ENCODE results near the gene MBOAT7.

The MBOAT7 gene

DNA sequence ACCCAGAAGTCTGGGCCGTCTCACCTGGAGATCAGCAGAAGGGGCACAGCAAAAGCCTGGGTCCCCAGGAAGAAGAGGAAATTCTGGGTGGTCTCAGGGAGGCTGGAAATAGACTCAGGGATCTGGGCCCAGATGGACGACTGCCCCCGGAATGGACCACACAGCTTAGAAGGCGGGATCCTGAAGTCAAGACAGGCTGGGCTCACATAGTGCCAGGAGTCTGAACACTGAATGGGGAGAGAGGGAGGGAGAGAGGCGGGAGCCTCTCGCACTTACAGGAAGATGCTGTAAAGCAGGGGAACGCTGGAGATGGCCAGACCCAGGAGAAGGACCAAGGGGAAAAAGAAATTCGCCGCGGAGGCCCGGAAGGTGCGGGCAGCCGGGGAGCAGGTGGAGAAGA lies 28.5 kb downstream of the MBOAT7 start:
- no peak for DNase-seq

DNA sequence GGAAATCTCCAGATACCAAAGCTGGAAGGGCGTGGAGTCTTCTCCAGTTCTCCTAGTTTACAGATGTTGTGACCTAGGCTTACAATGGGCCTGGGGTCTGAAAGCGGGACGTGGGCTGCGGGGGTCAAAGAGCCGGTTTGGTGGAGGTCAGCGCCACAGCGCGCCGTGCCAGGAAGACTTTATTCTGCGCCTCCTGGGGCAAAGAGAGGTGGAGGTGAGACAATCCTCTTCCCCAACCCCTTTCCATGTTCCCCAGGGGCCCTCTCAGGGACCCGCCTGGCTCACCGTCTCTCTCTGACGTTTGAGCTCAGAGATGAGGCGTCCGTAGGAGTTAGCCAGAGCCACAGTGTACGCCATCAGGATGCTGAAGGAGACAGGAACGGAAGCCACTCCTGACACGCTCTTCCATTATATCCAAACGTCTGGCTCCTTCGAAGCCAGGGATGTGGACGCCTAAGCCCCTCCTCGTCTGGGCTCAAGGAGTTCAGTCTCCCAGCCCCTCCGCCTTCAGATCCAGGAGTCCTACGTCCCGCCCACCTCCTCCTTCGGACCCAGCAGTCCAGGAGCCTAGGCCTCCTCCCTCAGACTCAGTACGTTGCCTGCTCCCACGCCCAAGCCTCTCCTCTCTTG lies 29.1 kb downstream of the MBOAT7 start:
- peak; percentile 11 for DNase-seq

DNA sequence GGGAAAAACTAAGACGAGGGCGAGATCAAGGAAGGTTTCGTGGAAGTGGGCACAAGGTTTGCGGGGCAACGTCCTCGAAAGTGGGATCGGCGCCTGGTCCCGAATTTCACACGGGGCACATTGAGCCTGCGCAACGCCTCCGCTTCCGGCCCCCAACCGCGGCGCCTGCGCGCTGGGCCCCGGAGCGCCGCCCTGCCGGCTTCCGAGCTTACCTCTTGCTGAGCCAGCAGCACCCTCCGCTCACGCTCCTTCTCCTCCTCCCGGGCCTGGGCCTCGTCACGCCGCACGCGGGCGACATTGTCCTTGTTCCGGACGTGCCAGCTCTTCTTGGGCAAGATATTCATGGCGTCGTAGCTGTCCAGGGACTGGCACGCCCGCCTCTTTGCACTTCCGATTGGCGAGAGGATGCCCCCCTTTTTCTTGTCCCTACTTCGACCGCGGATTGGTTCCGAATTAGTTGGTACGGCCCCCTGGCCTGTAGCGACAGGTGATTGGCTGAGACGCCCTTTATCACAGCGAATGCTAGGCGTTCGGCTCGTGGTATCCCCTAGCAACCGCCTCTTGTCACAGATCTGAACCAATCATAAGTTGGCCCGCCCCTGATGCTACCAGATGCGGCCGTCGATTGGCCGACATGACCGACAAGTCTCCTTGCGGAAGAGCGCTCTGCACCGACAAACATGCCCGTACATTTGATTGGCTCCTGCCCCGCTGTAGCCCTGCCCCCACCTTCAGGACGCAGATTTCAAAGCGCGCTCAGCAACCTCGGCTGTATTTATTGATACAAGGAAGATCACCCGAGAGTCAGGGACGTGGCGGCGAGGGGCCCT lies 29.8 kb downstream of the MBOAT7 start, which contains the start of gene LENG1:
LENG1 (minus strand) TSS at position 370 of the 830 bp plus-strand sequence; CDS start at position 344, 26 bp downstream.
- DNase-seq = peak; percentile 100

DNA sequence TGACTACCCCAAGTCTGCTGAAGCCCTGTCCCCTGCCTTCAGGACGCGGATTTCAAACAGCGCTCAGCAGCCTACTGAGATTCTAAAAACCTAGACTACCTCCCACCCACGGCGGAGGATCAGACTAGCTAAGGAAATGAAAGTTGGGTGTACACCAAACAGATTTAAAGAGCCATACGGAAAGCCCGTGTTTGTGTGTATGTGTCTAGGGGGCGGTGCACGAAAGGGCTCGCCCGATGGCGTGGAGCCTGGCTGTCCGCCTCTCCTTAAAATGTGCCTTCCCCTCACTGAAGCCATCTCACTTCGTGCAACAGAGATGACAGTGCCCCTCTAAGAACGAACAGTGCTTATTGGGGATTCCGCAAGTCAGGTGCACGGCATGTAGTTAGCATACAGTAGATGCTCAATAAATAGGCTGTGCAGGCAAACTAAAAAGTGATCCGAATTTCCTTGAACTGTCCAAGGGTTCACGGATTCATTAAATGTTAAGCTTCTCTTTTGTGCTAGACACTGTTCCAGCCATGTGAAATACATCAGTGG lies 30.5 kb downstream of the MBOAT7 start:
- peak; percentile 46 for DNase-seq

DNA sequence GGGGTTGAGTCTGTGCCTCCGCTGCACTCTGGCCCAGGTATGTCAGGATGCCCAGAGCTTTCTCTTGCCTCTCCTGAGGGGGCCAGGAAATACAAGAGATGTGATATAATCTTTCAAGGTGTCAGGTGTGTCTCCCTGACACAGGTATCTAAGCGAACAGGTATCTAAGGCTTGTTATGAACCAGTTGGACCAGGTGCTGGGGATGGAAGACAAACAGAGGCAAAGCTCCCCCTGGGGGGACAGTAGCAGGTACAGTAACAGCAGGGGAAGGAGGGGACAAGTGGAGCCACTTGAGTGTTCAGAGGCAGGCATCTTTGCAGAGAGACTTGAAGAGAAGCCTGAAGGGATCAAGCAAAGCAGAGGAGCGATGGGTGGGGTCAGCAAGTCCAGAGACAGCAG lies 32.4 kb downstream of the MBOAT7 start:
- no peak for DNase-seq

DNA sequence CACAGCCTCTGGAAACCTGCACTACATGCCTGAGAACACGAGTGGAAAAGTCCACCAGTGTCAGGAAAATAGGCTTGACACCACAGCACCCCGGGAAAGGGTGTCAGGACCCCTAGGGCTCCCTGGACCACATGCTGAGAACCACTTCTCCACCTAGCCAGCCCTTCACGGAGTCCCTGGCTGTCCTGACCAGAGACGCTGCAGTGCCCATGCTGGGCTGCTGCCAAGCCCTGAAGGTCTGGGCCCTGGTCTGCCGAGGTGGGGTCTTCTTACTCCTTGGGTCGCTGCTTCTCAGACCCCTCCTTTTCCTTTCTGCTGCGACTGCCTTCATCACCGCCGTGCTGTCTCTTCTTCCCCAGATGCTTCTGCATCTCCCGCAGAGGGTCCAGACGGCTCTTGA lies 32.9 kb downstream of the MBOAT7 start:
- DNase-seq = no peak

DNA sequence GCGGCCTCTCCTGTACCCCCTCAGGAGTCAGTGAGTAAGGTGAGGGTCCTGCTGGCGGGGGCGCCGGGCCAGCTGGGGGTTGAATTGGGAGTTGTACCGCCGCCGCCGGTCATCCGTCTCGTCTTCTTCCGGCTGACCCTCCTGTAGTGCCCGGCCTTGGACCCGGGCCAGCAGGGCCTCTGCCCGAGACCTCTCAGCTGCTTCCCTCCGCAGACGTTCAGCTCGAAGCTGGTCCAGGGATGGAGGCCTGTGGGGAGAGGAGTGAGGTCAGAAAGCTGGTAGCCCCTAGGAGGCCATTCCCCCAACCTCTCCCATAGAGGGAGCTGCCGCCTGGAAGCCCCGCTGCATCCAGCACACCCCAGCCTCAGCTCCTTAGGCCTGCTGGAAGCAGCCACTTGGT lies 33.7 kb downstream of the MBOAT7 start:
- DNase-seq = no peak

DNA sequence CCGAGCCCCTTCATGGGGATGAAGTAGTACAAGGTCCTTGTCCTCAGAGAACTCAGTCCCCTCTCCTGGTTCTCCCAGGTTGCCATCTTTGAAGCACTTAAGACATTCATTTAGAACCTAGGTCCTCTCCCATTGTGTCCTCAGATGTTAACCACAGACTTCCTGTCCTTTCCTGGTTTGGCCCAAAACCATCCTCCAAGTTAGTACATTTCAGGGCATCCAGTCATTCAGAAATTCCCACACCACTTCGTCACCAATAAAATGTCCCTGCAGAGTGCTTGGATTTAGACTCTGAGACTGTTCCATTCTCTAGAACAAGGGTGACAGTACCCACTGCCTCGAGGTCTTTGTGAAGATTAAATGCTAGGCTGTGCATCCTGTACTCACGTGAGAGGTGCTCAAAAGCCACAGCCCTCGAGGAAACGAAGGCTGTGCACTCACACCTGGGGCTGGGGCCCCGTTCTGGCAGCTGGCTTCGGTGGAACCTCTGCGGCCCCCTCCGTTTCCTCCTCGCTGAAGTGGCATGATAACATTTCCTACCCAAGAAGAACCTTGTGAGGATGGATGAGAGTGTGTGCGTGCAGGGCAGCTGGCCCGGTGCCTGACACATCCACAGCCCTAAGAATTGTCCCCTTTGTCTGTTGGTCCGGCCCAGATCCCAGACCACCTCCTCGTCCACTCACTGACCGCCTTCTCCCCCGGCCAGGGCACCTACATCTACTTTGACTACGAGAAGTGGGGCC lies 34.6 kb downstream of the MBOAT7 start:
- peak; percentile 41 for DNase-seq

DNA sequence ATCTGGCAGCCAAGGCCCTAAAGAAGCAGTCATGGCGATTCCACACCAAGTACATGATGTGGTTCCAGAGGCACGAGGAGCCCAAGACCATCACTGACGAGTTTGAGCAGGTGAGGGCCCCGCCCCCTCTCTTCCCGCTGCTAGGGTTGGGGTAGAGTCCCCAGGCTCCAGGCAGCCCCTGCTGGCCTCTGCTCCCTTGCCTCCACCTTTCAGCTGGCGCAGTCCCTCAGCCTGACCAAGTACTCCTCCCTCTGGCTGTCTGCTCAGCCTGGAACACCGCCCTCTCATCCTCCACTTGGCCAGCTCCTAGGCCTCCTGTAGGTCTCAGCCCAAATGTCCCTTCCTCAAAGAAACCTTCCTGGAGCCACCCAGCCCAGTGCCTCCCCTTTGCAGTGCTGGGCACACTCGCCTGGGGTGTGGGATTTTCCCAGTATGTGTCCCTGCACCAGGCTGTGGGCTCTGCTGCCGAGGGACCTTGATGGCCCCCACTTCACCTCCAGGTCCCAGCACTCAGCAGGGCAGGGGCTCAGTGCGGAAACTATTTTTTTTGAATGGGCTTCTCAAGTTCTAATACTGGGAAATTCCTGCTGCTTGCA lies 35.6 kb downstream of the MBOAT7 start:
- DNase-seq = no peak

DNA sequence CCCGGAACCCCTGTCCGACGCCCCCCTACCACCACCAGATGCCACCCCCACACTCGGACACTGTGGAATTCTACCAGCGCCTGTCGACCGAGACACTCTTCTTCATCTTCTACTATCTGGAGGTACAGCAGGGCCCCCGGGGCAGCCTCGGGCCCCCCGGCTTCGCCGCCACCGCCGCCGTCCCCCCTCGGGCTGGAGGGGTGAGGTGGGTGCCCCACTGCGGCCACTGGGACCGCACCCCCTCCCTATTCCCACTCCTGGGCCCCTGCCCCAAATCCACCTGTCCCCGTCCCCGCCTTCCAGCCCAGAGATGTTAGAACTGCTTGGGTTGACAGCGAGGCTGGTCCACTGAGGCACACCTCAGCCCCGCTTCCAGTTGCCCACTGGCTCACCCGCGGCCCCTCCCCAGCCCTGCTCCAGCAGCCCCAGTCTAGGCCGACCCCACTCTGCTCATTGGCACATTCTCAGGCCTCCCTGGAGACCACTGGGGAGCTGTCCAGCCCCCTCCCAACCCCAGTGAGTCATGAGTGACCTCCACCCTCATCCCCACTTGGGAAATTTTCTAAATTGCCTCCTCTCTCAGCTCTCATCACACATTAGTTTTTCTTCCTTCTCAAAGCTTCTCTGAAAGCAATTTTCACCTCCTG lies 36.4 kb downstream of the MBOAT7 start:
- no peak for DNase-seq

DNA sequence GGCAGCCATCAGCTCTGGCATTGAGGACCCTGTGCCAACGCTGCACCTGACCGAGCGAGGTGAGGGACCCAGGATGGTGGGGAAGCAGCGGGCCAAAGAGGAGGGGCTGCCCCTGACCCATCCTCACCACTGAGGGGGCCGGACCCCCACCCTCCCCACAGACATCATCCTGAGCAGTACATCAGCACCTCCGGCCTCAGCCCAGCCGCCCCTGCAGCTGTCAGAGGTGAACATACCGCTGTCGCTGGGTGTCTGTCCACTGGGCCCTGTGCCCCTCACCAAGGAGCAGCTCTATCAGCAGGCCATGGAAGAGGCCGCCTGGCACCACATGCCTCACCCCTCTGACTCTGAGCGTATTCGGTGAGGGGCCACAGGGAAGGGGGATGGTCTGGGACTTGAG lies 37.1 kb downstream of the MBOAT7 start:
- no peak for DNase-seq

DNA sequence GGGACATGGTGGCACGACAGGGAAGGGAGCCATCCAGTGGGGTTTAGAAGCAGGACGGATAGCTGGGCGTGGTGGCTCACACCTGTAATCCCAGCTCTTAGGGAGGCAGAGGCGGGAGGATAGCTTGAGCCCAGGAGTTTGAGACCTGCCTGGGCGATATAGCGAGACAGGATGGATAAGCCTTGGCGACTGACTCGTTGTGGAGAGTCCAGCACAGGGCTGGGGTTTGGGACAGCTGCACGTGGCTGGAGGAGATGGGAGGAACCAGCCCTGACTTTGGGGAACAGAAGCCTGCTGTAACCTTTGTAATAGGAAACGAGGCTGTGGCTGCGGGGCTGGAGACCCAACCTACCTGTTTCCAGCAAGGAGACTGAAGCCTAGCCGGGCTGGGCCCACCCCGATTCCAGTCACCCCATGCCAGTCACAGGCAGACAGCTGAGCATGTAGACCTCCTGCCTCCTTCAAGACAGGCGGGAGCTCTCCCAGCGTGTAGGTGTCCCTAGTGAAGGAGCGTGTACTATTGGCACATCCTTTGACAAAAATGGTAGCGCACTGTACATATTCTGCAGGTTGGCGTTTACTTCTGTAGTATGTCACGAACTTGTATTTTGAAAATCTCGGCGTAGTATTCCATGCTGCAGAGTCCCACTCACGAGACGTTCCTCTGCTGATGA lies 37.9 kb downstream of the MBOAT7 start:
- no peak for DNase-seq

DNA sequence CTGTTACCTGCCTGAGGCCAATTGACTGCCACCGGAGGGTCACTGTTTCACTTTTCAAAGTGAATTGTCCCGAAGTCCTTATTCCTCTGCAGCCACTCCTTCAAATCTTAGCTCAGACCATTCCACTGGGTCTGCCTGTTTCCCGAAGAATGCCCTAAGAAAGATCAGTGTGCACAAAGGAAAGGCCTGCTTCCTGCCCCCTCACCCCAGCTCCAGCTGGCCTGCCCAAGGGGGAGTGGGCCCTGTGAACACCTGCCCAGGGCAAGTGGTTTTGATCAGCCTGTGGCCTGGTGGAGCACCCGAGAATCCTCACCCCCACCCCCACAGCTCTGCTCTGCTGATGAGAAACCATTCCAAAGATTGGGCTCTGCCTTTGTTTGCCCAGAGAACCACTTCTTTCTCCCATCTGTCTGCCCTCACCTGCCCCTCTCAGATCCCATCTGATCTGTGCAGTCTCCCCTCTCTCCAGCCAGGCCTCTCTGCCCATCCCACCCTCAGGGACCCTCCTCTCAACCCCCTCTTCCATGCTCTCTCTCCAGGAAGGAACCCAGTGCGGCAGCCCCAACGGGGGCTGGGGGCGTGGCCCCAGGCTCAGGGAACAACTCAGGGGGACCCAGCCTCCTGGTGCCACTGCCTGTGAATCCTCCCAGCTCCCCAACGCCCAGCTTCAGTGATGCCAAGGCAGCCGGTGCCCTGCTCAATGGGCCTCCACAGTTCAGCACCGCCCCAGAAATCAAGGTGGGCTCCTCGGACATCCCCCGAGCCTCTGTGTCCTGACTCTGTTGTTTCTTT lies 40.2 kb downstream of the MBOAT7 start:
- no peak for DNase-seq

DNA sequence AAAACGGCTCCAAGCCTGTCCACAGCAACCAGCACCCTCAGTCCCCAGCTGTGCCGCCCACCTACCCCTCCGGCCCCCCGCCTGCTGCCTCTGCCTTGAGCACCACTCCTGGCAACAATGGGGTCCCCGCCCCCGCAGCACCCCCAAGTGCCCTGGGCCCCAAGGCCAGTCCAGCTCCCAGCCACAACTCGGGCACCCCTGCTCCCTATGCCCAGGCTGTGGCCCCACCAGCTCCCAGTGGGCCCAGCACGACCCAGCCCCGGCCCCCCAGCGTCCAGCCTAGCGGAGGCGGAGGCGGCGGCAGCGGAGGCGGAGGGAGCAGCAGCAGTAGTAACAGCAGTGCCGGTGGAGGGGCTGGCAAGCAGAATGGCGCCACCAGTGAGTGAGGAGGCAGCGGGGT lies 41.2 kb downstream of the MBOAT7 start:
- DNase-seq = no peak

DNA sequence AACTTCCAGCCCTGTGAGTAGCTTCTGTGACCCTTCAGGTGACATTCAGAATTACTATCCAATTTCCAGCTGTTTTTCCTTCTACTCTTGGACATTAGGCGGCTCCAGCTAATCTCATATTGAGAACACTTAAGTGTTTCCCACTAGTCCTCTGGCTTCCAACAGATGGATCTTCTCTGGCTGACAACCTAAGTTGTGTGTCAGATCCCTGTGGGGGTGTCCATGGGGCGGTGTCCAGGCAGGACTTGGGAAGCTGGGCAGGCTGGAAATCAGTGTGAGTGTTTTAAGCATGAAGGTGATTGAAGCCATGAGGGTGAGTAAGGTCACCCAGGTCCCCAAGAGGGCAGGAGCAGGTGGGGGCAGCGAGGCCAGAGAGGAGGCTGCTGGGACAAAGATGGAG lies 41.7 kb downstream of the MBOAT7 start:
- DNase-seq = no peak

DNA sequence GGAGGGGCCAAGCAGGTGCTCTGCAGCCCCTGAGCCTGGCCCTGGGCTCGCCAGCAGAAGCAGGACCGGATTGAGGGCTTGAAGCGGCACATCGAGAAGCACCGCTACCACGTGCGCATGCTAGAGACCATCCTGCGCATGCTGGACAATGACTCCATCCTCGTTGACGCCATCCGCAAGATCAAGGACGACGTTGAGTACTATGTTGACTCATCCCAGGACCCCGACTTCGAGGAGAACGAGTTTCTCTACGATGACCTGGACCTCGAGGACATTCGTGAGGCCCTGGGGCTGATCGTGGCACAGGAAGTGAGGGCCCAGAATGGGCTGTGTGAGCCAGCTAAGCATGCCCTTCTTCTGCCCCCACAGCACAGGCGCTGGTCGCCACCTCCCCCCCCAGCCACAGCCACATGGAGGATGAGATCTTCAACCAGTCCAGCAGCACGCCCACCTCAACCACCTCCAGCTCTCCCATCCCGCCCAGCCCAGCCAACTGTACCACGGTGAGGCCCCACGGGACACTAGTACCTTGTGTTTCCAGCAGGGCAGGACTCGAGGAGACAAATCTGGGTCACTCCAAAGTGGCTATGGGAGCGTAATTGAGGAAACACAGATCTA lies 43.7 kb downstream of the MBOAT7 start:
- DNase-seq = no peak

DNA sequence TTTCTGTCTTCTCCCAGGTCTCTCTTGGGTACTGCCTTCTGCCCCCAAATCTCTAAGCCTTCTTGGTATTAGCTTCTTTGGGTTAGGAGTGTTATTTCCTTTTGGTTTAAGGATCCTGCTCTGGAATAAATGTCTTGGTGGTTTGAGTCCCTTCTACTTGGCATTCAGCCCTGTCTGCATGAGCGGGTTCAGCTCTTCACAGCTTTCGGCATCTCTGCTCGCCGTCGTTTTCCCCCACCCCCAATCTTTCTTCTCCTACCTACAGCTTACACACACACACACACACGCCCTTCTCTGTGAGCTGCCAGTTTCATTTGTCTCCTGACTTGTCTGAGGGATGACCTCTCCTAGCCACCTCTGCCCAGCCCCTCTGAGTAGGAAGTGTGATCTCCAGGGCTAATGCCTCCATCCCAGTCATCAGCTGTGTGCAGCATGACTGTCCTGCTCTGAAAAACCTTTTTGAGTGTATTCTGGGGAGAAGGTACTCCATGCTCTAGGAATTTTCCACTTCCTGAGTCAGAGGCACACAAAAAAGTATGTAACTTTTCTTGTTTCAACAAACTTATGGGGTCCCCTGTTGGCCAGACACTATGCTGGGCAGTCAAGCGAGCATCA lies 47.1 kb downstream of the MBOAT7 start:
- DNase-seq = no peak

DNA sequence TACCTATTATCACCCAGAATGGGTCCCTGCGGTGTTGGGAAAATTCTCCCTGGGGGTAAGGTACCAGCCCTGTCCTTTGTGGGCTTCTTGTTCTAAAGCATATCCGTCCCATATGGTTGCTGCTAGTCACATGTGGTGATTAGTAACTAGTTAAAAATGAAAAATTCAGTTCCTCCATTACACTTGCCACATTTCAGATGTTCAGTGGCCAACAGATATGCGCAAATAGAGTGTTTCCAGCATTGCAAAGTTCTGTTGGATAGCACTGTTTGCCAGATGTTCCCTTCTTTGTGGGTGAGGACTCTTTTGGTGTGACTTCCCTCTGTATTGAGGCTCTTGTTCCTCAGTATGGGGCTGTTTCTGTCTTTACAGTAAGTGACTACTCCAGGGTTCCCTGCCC lies 48.0 kb downstream of the MBOAT7 start:
- DNase-seq = no peak

DNA sequence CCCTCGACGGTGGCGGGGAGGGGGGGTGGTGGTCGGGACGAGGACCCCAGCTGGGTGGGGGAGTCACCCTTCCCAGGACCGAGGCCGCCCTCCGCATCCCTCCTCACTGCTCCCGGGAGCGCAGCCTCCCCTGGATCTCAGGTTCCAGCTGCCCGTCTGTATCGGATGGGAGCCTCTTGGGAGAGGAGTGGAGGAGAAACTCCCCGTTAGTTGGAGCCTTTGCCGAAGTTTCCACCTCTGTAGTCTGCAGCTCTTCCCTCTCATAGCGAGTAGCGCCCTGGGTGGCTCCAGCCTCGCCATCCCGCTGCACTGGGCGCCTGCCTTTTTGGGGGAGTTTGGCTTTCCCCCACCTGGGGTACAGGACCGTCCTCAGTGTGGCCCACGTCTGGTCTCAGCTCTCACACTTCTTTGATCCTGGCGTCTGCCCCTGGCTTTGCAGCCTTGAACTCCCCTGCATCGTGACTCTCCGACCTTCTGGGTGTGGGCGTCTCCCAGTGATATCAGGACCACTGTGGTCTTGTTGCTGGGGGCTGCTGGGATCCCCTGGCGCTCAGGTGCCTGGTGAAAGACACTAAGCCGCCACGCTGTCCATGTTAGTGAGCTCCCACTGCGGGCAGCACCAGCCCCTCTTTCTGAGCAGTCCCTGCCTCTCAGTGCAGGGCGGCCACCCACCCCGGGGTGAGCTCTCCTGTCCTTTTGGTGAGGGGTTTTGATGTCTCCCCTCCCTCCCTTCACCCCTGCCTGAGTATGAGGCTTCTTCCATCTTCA lies 50.7 kb downstream of the MBOAT7 start:
- DNase-seq = peak; percentile 17

All from activated CD4-positive, alpha-beta T cell treated with anti-CD3 and anti-CD28 coated beads, Interleukin-10, Interleukin-2, amounts not matched to agents 100 ng/mL and 50 ng/mL, durations not matched to agents 16 hours and 8 hours (primary cell).